WTC11 (cell line): ENCODE measurements around the gene MRC1.

ENCODE experiments used
- FOXP1 ChIP-seq: sonication (generic); formaldehyde crosslinking; IDR thresholded peaks from 2 replicates; pipeline ENCODE4 v1.8.0; 2022; ENCODE audit warnings: missing genetic modification reagents, mild to moderate bottlenecking, moderate library complexity, borderline replicate concordance
- FOXP4 ChIP-seq: sonication (generic); formaldehyde crosslinking; IDR thresholded peaks from 2 replicates; pipeline ENCODE4 v1.8.0; 2022; ENCODE audit warnings: mild to moderate bottlenecking, missing genetic modification reagents
- ZBTB21 ChIP-seq: sonication (generic); formaldehyde crosslinking; IDR thresholded peaks from 2 replicates; pipeline ENCODE4 v1.8.1; 2023; ENCODE audit warnings: mild to moderate bottlenecking, missing genetic modification reagents, borderline replicate concordance
- TF ChIP-seq, protein P1 (sequence below): fragments of 200-600 bp; IDR thresholded peaks from 2 replicates; pipeline ENCODE4 v1.8.0; 2022; ENCODE audit warnings: antibody characterized with exemption
- TF ChIP-seq, protein P2 (sequence below): sonication (generic); formaldehyde crosslinking; IDR thresholded peaks from 2 replicates; pipeline ENCODE4 v1.8.1; 2022; ENCODE audit warnings: low read depth, missing genetic modification reagents, borderline replicate concordance
- TF ChIP-seq, protein P3 (sequence below): fragments of 250-450 bp; sonication (Bioruptor Pico); IDR thresholded peaks from 2 replicates; pipeline ENCODE4 v1.9.0; 2021; ENCODE audit warnings: moderate library complexity, mild to moderate bottlenecking, inconsistent platforms, borderline replicate concordance
- TF ChIP-seq, protein P4 (sequence below): sonication (generic); formaldehyde crosslinking; IDR thresholded peaks from 2 replicates; pipeline ENCODE4 v1.8.1; 2022; ENCODE audit warnings: mild to moderate bottlenecking, moderate library complexity, missing genetic modification reagents

DNA sequence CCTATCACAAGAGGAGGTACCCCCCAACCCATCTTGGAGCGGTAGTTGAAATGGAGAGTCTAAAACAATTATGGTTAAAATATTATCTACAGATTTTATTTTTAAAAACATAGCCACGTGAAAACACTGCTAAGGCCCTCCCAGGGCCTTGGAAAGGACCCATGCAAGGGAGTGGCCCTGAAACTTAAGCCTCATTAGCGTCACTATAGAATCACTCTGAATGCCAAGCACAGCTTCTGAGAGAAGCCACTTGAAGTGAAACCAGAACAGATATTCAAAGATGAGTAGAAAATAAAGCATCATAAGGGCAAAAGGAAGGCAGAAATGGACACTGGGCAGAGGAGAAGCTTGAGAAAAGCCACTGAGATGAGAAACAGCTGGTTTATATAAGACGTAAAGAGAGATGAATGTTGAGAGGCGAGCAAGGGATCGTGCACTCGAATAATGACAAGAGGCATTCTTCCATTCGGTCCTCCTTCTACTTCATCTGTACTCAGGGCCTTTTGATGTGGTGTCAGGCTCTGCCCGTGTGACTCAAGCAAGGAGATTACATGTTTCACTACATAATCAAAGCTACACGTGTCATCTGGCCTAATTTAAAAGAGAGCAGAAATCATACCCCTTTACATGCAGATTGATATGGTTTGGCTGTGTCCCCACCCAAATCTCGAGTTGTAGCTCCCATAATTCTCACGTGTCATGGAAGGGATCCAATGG, 109.2 kb downstream of the MRC1 start:
- TF ChIP-seq FOXP4 (no peak), FOXP1 (no peak), ZBTB21 (CRISPR knock-in tag) (no peak)
- TF ChIP-seq, protein P1, sequence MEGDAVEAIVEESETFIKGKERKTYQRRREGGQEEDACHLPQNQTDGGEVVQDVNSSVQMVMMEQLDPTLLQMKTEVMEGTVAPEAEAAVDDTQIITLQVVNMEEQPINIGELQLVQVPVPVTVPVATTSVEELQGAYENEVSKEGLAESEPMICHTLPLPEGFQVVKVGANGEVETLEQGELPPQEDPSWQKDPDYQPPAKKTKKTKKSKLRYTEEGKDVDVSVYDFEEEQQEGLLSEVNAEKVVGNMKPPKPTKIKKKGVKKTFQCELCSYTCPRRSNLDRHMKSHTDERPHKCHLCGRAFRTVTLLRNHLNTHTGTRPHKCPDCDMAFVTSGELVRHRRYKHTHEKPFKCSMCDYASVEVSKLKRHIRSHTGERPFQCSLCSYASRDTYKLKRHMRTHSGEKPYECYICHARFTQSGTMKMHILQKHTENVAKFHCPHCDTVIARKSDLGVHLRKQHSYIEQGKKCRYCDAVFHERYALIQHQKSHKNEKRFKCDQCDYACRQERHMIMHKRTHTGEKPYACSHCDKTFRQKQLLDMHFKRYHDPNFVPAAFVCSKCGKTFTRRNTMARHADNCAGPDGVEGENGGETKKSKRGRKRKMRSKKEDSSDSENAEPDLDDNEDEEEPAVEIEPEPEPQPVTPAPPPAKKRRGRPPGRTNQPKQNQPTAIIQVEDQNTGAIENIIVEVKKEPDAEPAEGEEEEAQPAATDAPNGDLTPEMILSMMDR: no peak
- TF ChIP-seq, protein P2, sequence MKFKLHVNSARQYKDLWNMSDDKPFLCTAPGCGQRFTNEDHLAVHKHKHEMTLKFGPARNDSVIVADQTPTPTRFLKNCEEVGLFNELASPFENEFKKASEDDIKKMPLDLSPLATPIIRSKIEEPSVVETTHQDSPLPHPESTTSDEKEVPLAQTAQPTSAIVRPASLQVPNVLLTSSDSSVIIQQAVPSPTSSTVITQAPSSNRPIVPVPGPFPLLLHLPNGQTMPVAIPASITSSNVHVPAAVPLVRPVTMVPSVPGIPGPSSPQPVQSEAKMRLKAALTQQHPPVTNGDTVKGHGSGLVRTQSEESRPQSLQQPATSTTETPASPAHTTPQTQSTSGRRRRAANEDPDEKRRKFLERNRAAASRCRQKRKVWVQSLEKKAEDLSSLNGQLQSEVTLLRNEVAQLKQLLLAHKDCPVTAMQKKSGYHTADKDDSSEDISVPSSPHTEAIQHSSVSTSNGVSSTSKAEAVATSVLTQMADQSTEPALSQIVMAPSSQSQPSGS (CRISPR knock-in tag): no peak
- TF ChIP-seq, protein P3, sequence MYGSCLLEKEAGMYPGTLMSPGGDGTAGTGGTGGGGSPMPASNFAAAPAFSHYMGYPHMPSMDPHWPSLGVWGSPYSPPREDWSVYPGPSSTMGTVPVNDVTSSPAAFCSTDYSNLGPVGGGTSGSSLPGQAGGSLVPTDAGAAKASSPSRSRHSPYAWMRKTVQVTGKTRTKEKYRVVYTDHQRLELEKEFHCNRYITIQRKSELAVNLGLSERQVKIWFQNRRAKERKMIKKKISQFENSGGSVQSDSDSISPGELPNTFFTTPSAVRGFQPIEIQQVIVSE (CRISPR knock-in tag): no peak
- TF ChIP-seq, protein P4, sequence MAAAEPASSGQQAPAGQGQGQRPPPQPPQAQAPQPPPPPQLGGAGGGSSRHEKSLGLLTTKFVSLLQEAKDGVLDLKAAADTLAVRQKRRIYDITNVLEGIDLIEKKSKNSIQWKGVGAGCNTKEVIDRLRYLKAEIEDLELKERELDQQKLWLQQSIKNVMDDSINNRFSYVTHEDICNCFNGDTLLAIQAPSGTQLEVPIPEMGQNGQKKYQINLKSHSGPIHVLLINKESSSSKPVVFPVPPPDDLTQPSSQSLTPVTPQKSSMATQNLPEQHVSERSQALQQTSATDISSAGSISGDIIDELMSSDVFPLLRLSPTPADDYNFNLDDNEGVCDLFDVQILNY (CRISPR knock-in tag): no peak
